HCT116 (cell line): ENCODE measurements around the gene PALMD. TPM values are rescaled to one million over a fixed set of nuclear protein-coding genes. Genes with fewer than 3 reads are reported as not detected.

Experiments used
- ATAC-seq: fragments of 200-7000 bp; cut with Tn5 transposase; 2 replicates; pipeline ENCODE4 v1.9.1; 2020; ENCODE audit warnings: mild to moderate bottlenecking, moderate library complexity
- BruUV-seq: library from RNA; stranded (reverse); fragments of 400-500 nt; replicated peaks from 2 replicates; lab custom pipeline; 2021; lab: Mats Ljungman, UMichigan
- CTCF ChIA-PET: fragments of 300-600 bp; sonication (Branson Sonifier 250); formaldehyde crosslinking; loops from one replicate; lab custom pipeline; 2021; ENCODE audit warnings: antibody characterized with exemption; lab: Charles Lee
- POLR2A ChIA-PET: fragments of 300-600, 350-600 bp; sonication (Branson Sonifier 250); formaldehyde crosslinking; loops from one replicate; lab custom pipeline; 2021; ENCODE audit warnings: antibody characterized with exemption; lab: Charles Lee
- RAD21 ChIA-PET, 2 experiments: fragments of 300-600 bp; sonication (Branson Sonifier 250); formaldehyde crosslinking; loops; one replicate each; lab custom pipeline; 2023; ENCODE audit warnings: low total read pairs in 2 of 2; ENCODE audit not compliant: uncharacterized antibody in 2 of 2, unreplicated experiment in 2 of 2, low non-redundant PET in 1 of 2; lab: Charles Lee
- DNase-seq: peaks from one replicate; pipeline ENCODE4 v3.0.0-alpha.2; 2010; ENCODE audit warnings: low read depth, low spot score
- H2AFZ ChIP-seq: fragments of 200-600 bp; shearing (Covaris generic), sonication (generic); 2 replicates; pipeline ENCODE4 v1.6.1; 2017; ENCODE audit warnings: low read depth, mixed run types, mixed read lengths, antibody characterized with exemption, low read length; ENCODE audit not compliant: poor library complexity, severe bottlenecking
- H3K27ac ChIP-seq: 2 replicates; pipeline ENCODE4 v1.5.1; 2012; ENCODE audit warnings: low read depth, low read length
- H3K27me3 ChIP-seq: fragments of 200-600 bp; sonication (generic); 2 replicates; pipeline ENCODE4 v1.6.1; 2016; ENCODE audit warnings: mixed run types, low read length, mixed read lengths; ENCODE audit not compliant: insufficient read depth
- H3K36me3 ChIP-seq, 2 experiments: fragments of 200-500 bp in 1 of 2; fragments of 200-600 bp in 1 of 2; sonication (Bioruptor generic) in 1 of 2; sonication (generic) in 1 of 2; 2 replicates each; pipeline versions ENCODE4 v1.5.1 to v1.6.1; 2014 to 2016; ENCODE audit warnings: low read length in 2 of 2, inconsistent platforms in 1 of 2, mixed read lengths in 1 of 2, mixed run types in 1 of 2; ENCODE audit not compliant: insufficient read depth in 2 of 2, control insufficient read depth in 1 of 2
- H3K4me1 ChIP-seq, 2 experiments: fragments of 200-600 bp in 1 of 2; sonication (generic) in 1 of 2; 2 replicates each; pipeline versions ENCODE4 v1.5.1 to v1.6.1; 2012 to 2017; ENCODE audit warnings: low read length in 2 of 2, inconsistent platforms in 1 of 2, mild to moderate bottlenecking in 1 of 2, mixed read lengths in 1 of 2, mixed run types in 1 of 2, moderate library complexity in 1 of 2; ENCODE audit not compliant: insufficient read depth in 2 of 2, control insufficient read depth in 1 of 2
- H3K4me2 ChIP-seq: fragments of 200-600 bp; sonication (generic); 2 replicates; pipeline ENCODE4 v1.6.1; 2017; ENCODE audit warnings: mixed run types, low read length, mixed read lengths
- H3K4me3 ChIP-seq, 2 experiments: fragments of 200-600 bp in 1 of 2; sonication (generic) in 1 of 2; replicated peaks in 1 of 2; 2 replicates each; pipeline ENCODE4 v1.5.1; 2011 to 2016; ENCODE audit warnings: low read length in 2 of 2, control low read depth in 1 of 2, low read depth in 1 of 2, mild to moderate bottlenecking in 1 of 2, mixed read lengths in 1 of 2, mixed run types in 1 of 2
- H3K79me2 ChIP-seq: fragments of 200-600 bp; sonication (generic); 2 replicates; pipeline ENCODE4 v1.6.1; 2017; ENCODE audit warnings: mild to moderate bottlenecking, mixed run types, low read length, moderate library complexity, mixed read lengths; ENCODE audit not compliant: insufficient read depth
- H3K9ac ChIP-seq: fragments of 200-600 bp; sonication (generic); 2 replicates; pipeline ENCODE4 v1.6.1; 2016; ENCODE audit warnings: low read length, mixed read lengths
- H3K9me2 ChIP-seq: fragments of 200-600 bp; sonication (generic), shearing (Covaris generic); 2 replicates; pipeline ENCODE4 v1.6.1; 2017; ENCODE audit warnings: mixed run types, mild to moderate bottlenecking, moderate library complexity; ENCODE audit not compliant: insufficient read depth
- H3K9me3 ChIP-seq, 2 experiments: fragments of 200-500 bp in 1 of 2; fragments of 200-600 bp in 1 of 2; sonication (Bioruptor generic) in 1 of 2; sonication (generic) in 1 of 2; 2 replicates each; pipeline ENCODE4 v1.6.1; 2014 to 2017; ENCODE audit warnings: low read length in 2 of 2, mixed read lengths in 2 of 2, inconsistent platforms in 1 of 2, low read depth in 1 of 2, mild to moderate bottlenecking in 1 of 2, mixed run types in 1 of 2, moderate library complexity in 1 of 2; ENCODE audit not compliant: control insufficient read depth in 1 of 2, insufficient read depth in 1 of 2
- H4K20me1 ChIP-seq: fragments of 200-600 bp; sonication (generic), shearing (Covaris generic); 2 replicates; pipeline ENCODE4 v1.6.1; 2017; ENCODE audit warnings: mixed run types, mild to moderate bottlenecking, moderate library complexity; ENCODE audit not compliant: insufficient read depth
- CBX3 ChIP-seq: IDR thresholded peaks from 2 replicates; pipeline ENCODE4 v1.6.1; 2012; ENCODE audit warnings: low read depth
- CEBPB ChIP-seq: IDR thresholded peaks from 2 replicates; pipeline ENCODE4 v1.6.1; 2012; ENCODE audit warnings: low read depth
- ELF1 ChIP-seq: IDR thresholded peaks from 2 replicates; pipeline ENCODE4 v1.6.1; 2012; ENCODE audit warnings: low read depth, borderline replicate concordance
- EZH2 ChIP-seq: fragments of 200-600 bp; sonication (generic); IDR thresholded peaks from 2 replicates; pipeline ENCODE4 v1.6.1; 2017; ENCODE audit warnings: antibody characterized with exemption, mixed run types
- FOSL1 ChIP-seq: IDR thresholded peaks from 2 replicates; pipeline ENCODE4 v1.6.1; 2012; ENCODE audit warnings: low read depth
- JUND ChIP-seq: IDR thresholded peaks from 2 replicates; pipeline ENCODE4 v1.6.1; 2012
- POLR2A ChIP-seq: IDR thresholded peaks from 2 replicates; pipeline ENCODE4 v1.7.0; 2011; ENCODE audit warnings: borderline replicate concordance; ENCODE audit not compliant: insufficient read depth, insufficient read length; ENCODE audit errors: extremely low read depth
- RAD21 ChIP-seq: IDR thresholded peaks from 2 replicates; pipeline ENCODE4 v1.6.1; 2012; ENCODE audit warnings: low read depth, mild to moderate bottlenecking
- SIN3A ChIP-seq: IDR thresholded peaks from 2 replicates; pipeline ENCODE4 v1.6.1; 2012; ENCODE audit warnings: low read depth
- SP1 ChIP-seq: IDR thresholded peaks from 2 replicates; pipeline ENCODE4 v1.6.1; 2012; ENCODE audit warnings: low read depth
- SRF ChIP-seq: IDR thresholded peaks from 2 replicates; pipeline ENCODE4 v1.6.1; 2012; ENCODE audit warnings: low read depth
- TCF7L2 ChIP-seq: IDR thresholded peaks from 2 replicates; pipeline ENCODE4 v1.7.0; 2011; ENCODE audit warnings: borderline replicate concordance, inconsistent platforms; ENCODE audit not compliant: insufficient read depth, insufficient read length; ENCODE audit errors: extremely low read depth
- YY1 ChIP-seq: IDR thresholded peaks from 2 replicates; pipeline ENCODE4 v1.6.1; 2011; ENCODE audit warnings: low read length, low read depth, moderate library complexity, mild to moderate bottlenecking; ENCODE audit not compliant: insufficient replicate concordance; ENCODE audit errors: extremely low read depth
- ZFX ChIP-seq: fragments of 450-650 bp; IDR thresholded peaks from 2 replicates; pipeline ENCODE4 v1.6.1; 2017
- ZNF274 ChIP-seq: fragments of 200-500 bp; sonication (Bioruptor generic); IDR thresholded peaks from 2 replicates; pipeline ENCODE4 v1.6.1; 2014; ENCODE audit warnings: mild to moderate bottlenecking, low read depth, low read length, inconsistent platforms
- intact Hi-C: fragments of 100-400 bp; cut with micrococcal nuclease; formaldehyde crosslinking; loops from 2 replicates; pipeline ENCODE4 v1.10.0; 2022
- total RNA-seq: library from RNA; stranded (reverse); gene quantifications from one replicate; pipeline ENCODE4 v1.2.1, GENCODE V29; 2021; ENCODE audit not compliant: unreplicated experiment
- TF ChIP-seq, protein P1 (sequence below): IDR thresholded peaks from 2 replicates; pipeline ENCODE4 v1.6.1; 2012; ENCODE audit warnings: low read depth
- TF ChIP-seq, protein P2 (sequence below), 3 experiments: fragments of 200-600 bp in 1 of 3; sonication (generic) in 1 of 3; IDR thresholded peaks in 2 of 3; conservative IDR thresholded peaks in 1 of 3; 2 replicates each; pipeline ENCODE4 v1.5.1; 2012 to 2017; ENCODE audit warnings: low read depth in 2 of 3, low read length in 2 of 3, antibody characterized with exemption in 1 of 3, borderline replicate concordance in 1 of 3, control low read depth in 1 of 3, mild to moderate bottlenecking in 1 of 3, mixed read lengths in 1 of 3, mixed run types in 1 of 3, moderate library complexity in 1 of 3; ENCODE audit not compliant: insufficient read depth in 1 of 3
- TF ChIP-seq, protein P3 (sequence below): IDR thresholded peaks from 2 replicates; pipeline ENCODE4 v1.6.1; 2011; ENCODE audit warnings: mild to moderate bottlenecking, low read length, moderate library complexity; ENCODE audit not compliant: insufficient replicate concordance; ENCODE audit errors: extremely low read depth
- TF ChIP-seq, protein P4 (sequence below): IDR thresholded peaks from 2 replicates; pipeline ENCODE4 v1.6.1; 2012

Gene PALMD
- total RNA-seq, 1 experiment from 2014 or later = 0.12 TPM

DNA sequence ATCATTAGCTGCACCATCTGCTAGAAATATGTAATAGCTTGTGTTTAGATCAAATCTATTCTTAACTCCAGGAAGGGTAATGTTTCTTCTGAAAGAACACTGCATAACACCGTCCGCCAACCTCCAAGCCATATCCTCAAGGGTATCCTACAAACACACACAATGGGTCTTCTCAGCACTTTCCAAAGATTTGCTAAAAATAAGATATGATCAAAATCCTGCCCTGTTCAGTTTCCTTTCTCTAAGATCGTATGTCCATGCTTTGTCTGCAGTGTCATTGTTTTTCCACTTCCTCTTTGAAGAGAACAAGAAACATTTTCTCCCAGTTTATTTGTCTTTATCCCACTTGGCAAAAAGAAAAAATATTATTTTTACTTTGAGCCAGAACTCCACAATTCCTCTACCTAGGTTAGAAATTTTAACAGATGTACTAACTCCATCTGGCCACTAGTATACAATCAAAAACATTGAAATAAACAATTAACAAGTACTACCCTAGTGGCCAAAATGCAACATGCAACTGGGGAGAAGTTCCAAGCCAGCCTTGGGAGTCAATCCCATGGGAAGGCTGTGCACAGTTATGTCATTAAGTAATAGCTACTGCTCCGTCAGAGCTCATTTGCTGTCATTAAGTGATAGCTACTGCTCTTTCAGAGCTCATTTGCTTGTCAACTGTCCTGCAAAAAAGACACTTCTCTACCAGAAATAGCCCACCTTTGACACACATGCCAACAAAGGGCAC is 82.8 kb downstream of the PALMD start:
- Histone ChIP-seq H2AFZ (no peak overlapping the region), H3K27me3 (no peaks in the 10 kb centered on the region), H3K36me3 (0 out of 4 replicates have a peak, but pooled peaks cover 0 to 4% of the 10 kb centered on the region in 2 experiments), H3K79me2 (no peaks in the 10 kb centered on the region), H3K9me2 (no peaks in the 10 kb centered on the region), H3K9ac (no peak overlapping the region), H3K4me1 (no peaks in the 10 kb centered on the region), H3K4me2 (no peak overlapping the region), H3K27ac (no peak overlapping the region), H4K20me1 (no peaks in the 10 kb centered on the region), H3K4me3 (no peak overlapping the region), H3K9me3 (no peaks in the 10 kb centered on the region)
- RAD21 ChIA-PET = no interaction called here
- TF ChIP-seq ZFX = no peak
- TF ChIP-seq YY1 = no peak
- peak; percentile 17; the same call in 1 of the 2 replicates for TF ChIP-seq RAD21
- TF ChIP-seq JUND = no peak
- TF ChIP-seq, protein P1, sequence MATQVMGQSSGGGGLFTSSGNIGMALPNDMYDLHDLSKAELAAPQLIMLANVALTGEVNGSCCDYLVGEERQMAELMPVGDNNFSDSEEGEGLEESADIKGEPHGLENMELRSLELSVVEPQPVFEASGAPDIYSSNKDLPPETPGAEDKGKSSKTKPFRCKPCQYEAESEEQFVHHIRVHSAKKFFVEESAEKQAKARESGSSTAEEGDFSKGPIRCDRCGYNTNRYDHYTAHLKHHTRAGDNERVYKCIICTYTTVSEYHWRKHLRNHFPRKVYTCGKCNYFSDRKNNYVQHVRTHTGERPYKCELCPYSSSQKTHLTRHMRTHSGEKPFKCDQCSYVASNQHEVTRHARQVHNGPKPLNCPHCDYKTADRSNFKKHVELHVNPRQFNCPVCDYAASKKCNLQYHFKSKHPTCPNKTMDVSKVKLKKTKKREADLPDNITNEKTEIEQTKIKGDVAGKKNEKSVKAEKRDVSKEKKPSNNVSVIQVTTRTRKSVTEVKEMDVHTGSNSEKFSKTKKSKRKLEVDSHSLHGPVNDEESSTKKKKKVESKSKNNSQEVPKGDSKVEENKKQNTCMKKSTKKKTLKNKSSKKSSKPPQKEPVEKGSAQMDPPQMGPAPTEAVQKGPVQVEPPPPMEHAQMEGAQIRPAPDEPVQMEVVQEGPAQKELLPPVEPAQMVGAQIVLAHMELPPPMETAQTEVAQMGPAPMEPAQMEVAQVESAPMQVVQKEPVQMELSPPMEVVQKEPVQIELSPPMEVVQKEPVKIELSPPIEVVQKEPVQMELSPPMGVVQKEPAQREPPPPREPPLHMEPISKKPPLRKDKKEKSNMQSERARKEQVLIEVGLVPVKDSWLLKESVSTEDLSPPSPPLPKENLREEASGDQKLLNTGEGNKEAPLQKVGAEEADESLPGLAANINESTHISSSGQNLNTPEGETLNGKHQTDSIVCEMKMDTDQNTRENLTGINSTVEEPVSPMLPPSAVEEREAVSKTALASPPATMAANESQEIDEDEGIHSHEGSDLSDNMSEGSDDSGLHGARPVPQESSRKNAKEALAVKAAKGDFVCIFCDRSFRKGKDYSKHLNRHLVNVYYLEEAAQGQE = no peak
- TF ChIP-seq SRF = no peak
- no peak for TF ChIP-seq CEBPB
- TF ChIP-seq ELF1 = no peak
- TF ChIP-seq CBX3 = 0 out of 2 replicates have a peak, but pooled peaks have one; percentile 41
- TF ChIP-seq ZNF274 = no peak
- TF ChIP-seq, protein P2, sequence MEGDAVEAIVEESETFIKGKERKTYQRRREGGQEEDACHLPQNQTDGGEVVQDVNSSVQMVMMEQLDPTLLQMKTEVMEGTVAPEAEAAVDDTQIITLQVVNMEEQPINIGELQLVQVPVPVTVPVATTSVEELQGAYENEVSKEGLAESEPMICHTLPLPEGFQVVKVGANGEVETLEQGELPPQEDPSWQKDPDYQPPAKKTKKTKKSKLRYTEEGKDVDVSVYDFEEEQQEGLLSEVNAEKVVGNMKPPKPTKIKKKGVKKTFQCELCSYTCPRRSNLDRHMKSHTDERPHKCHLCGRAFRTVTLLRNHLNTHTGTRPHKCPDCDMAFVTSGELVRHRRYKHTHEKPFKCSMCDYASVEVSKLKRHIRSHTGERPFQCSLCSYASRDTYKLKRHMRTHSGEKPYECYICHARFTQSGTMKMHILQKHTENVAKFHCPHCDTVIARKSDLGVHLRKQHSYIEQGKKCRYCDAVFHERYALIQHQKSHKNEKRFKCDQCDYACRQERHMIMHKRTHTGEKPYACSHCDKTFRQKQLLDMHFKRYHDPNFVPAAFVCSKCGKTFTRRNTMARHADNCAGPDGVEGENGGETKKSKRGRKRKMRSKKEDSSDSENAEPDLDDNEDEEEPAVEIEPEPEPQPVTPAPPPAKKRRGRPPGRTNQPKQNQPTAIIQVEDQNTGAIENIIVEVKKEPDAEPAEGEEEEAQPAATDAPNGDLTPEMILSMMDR (IDR thresholded peaks at IDR 0.05 in 2 of 3, conservative IDR thresholded peaks at IDR 0.05 in 1 of 3; ENCODE audit: borderline replicate concordance in 1 of 3, insufficient read depth in 1 of 3, low read depth in 2 of 3, low read length in 2 of 3) = peak; percentile 75 to 93 (median 87)
- TF ChIP-seq, protein P3, sequence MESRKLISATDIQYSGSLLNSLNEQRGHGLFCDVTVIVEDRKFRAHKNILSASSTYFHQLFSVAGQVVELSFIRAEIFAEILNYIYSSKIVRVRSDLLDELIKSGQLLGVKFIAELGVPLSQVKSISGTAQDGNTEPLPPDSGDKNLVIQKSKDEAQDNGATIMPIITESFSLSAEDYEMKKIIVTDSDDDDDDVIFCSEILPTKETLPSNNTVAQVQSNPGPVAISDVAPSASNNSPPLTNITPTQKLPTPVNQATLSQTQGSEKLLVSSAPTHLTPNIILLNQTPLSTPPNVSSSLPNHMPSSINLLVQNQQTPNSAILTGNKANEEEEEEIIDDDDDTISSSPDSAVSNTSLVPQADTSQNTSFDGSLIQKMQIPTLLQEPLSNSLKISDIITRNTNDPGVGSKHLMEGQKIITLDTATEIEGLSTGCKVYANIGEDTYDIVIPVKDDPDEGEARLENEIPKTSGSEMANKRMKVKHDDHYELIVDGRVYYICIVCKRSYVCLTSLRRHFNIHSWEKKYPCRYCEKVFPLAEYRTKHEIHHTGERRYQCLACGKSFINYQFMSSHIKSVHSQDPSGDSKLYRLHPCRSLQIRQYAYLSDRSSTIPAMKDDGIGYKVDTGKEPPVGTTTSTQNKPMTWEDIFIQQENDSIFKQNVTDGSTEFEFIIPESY = no peak
- no peak for TF ChIP-seq TCF7L2
- TF ChIP-seq, protein P4, sequence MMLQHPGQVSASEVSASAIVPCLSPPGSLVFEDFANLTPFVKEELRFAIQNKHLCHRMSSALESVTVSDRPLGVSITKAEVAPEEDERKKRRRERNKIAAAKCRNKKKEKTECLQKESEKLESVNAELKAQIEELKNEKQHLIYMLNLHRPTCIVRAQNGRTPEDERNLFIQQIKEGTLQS = no peak
- TF ChIP-seq SP1 = no peak
- TF ChIP-seq EZH2 = no peak
- no peak for TF ChIP-seq SIN3A
- no peak for TF ChIP-seq POLR2A
- TF ChIP-seq FOSL1 = no peak
- CTCF ChIA-PET = no interaction called here
- BruUV-seq = no TSS peak
- peak; percentile 97 for ATAC-seq
- DNase-seq = peak; percentile 41
- POLR2A ChIA-PET = no interaction called here
- intact Hi-C loops = no loop called here
